Epithelial cell of proximal tubule (primary cell): ENCODE results near the gene CDK5RAP3. TPM values are rescaled to one million over a fixed set of nuclear protein-coding genes. Genes with fewer than 3 reads are reported as not detected.

Experiments used
- DNase-seq: peaks from one replicate; pipeline ENCODE4 v3.0.0-alpha.2; 2011; ENCODE audit warnings: low read depth
- H3K4me3 ChIP-seq: 2 replicates; pipeline ENCODE4 v1.5.1; 2011; ENCODE audit warnings: low read depth, mild to moderate bottlenecking, low read length
- CTCF ChIP-seq: conservative IDR thresholded peaks from 2 replicates; pipeline ENCODE4 v1.5.1; 2012; ENCODE audit warnings: low read depth, mild to moderate bottlenecking, low read length
- total RNA-seq: library from RNA; depleted of rRNA; stranded (reverse); fragments of >200 nt; gene quantifications from 2 replicates; pipeline ENCODE4 v1.2.3, GENCODE V29; 2015

CDK5RAP3 gene
- total RNA-seq, 1 donor from 2014 or later: 111 TPM

GRCh38 chr17:47973541-47973940 lies 2.6 kb downstream of the CDK5RAP3 start:
- H3K4me3 ChIP-seq: no peak overlapping the region
- TF ChIP-seq CTCF: no peak
- DNase-seq: no peak

- peak; percentile 13 for TF ChIP-seq CTCF
Observed at GRCh38 chr17:47975189-47975822, 4.4 kb downstream of the CDK5RAP3 start.

GRCh38 chr17:47975823-47976205 lies 4.9 kb downstream of the CDK5RAP3 start:
- DNase-seq: no peak
- H3K4me3 ChIP-seq: no peak overlapping the region
- TF ChIP-seq CTCF: no peak

More at GRCh38 chr17:47975189-47975822, 4.4 kb downstream of the CDK5RAP3 start:
- H3K4me3 ChIP-seq: no peak overlapping the region
- no peak for DNase-seq

- peak; percentile 79 for TF ChIP-seq CTCF
- no peak overlapping the region for H3K4me3 ChIP-seq
- no peak for DNase-seq
Observed at GRCh38 chr17:47978324-47978723, 7.4 kb downstream of the CDK5RAP3 start.

GRCh38 chr17:47980541-47980940 lies 9.6 kb downstream of the CDK5RAP3 start:
- no peak for TF ChIP-seq CTCF
- no peak overlapping the region for H3K4me3 ChIP-seq
- no peak for DNase-seq

GRCh38 chr17:47981462-47981861 lies 10.5 kb downstream of the CDK5RAP3 start:
- no peak for TF ChIP-seq CTCF
- H3K4me3 ChIP-seq: no peak overlapping the region
- DNase-seq: no peak

- H3K4me3 ChIP-seq: no peak overlapping the region
- TF ChIP-seq CTCF: no peak
- DNase-seq: no peak
Observed at GRCh38 chr17:47982091-47982617, 11.2 kb downstream of the CDK5RAP3 start.
